A549 treated with CpdA at 1 μM for 4 hours (cell line): Measurements from ENCODE around the gene LDHAL6B. TPM values are rescaled to one million over a fixed set of nuclear protein-coding genes. Genes with fewer than 3 reads are reported as not detected.

ENCODE experiments used
- total RNA-seq: library from RNA; stranded (reverse); fragments of 200-300 nt; extraction: Qiagen RNA extraction; gene quantifications from 5 replicates; pipeline ENCODE4 v1.2.3, GENCODE V29; 2022; ENCODE audit warnings: low read depth

Gene LDHAL6B
- not detected in 5 replicates for total RNA-seq

GRCh38 chr15:59206623-59207183 is at the start of gene LDHAL6B:
Gene LDHAL6B, plus strand, starts transcription at chr15:59206843. Its CDS starts 98 bp downstream, at chr15:59206941.

Other genes with a start within 250 kb of the LDHAL6B start
- 21.4 to 29.8 TPM (median 24.1 TPM) in 5 replicates for gene RNF111, start 219.2 kb upstream of the LDHAL6B start, total RNA-seq
- 97.0 to 114 TPM (median 102 TPM) in 5 replicates for gene CCNB2, start 101.7 kb upstream of the LDHAL6B start, total RNA-seq
- gene MYO1E, start 166.0 kb downstream of the LDHAL6B start, total RNA-seq: 177 to 223 TPM (median 211 TPM) in 5 replicates
- 11.0 to 14.6 TPM (median 13.6 TPM) in 5 replicates for gene FAM81A, start 231.3 kb downstream of the LDHAL6B start, total RNA-seq